GM18508 (cell line): Measurements from ENCODE around the gene NDUFB1.

Experiments
- ATAC-seq: cut with Tn5 transposase; IDR thresholded peaks from one replicate; pipeline ENCODE4 v1.9.1; 2021; ENCODE audit warnings: moderate number of reproducible peaks; ENCODE audit not compliant: insufficient read depth, unreplicated experiment

Gene NDUFB1

DNA sequence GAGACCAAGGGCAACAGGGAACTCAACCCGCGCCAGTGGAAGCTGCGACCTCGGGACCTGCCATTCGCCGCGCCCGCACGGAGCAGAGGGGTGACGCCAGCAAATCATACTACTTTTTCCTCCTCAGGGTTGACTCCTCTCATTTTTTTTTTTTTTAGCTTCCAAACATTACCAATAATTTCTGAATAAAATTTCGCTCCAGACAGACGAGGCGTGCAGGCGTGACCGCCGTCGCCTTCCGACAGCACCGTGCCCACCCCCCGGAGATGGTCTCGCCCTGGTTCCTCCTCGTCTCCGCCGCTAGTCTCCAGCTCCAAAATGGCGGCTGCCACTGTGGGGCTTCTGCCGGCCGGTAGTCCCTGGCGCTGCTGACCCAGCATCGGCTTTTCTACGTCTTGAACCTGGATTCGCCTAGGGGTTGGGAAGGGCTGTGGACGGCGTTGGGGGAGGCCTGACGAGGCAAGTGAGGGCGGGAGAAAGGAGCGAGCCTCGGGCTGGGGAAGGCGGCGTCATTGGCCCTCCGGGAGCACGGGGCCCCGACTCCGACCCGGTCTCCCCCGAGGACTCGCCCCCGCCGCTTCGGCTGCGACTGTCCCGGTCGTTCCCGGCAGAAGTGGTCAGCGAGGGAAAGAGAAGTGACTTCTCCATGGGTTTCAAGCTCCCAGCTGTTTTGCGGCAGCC lies at the start of gene NDUFB1, which contains the start of gene CPSF2:
NDUFB1 (minus strand) TSS at position 37 of the 681 bp plus-strand sequence. CDS start 4,069 bp downstream, outside the sequence.
CPSF2 (plus strand) TSS at position 300 of the 681 bp plus-strand sequence. CDS start 9,016 bp downstream, outside the sequence.
- peak; percentile 52 for ATAC-seq

DNA sequence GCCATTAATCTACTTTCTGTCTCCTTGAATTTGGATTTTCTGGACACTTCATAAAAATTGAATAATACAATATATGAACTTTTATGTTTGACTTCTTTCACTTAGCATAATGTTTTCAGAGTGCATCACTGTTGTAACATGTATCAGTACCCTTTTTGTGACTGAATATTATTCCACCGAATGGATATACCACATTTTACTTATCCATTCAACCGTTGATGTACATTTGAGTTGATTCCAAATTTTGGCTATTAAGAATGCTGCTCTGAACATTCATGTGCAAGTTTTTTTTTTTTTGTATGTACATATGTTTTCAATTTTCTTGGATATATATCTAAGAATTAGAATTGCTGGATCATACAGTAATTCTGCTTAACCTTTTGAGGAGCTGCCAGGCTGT lies 43.5 kb upstream of the NDUFB1 start:
- ATAC-seq = no peak

DNA sequence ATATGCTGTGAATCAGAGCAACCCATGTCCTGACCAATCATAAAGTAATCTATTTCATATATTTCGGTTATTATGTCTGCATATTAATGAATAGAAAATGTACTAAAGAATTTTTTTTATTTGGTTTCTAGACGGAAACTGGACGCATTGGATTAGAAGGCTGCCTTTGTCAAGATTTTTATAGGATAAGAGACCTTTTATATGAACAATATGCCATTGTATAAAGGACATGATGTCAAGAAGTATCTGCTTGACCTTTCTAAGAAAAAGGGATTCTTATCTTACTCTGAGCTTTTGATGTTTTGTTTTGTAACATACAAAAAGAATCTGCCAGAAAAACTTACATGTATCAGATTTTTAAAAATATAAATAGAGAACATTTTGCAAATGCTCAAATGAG lies 40.0 kb upstream of the NDUFB1 start:
- no peak for ATAC-seq

DNA sequence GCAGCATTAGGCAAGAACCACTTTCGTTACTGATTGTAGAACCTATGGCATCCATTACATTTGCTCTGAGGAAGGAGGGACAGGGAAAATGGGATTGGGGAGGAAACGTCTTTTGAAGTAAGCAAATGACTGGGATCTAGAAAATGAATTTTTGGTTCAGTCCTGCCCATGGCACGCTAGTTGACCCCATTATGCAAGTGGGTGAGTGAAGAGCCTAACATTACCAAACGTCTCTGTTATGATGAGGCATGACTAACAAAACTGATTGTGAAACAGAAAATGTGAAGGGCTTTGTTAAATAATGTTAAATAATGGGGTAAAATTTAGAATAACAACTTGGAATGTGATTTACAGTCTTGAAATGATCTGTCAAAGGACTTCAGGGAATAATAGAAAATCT lies 39.1 kb upstream of the NDUFB1 start:
- ATAC-seq = no peak

DNA sequence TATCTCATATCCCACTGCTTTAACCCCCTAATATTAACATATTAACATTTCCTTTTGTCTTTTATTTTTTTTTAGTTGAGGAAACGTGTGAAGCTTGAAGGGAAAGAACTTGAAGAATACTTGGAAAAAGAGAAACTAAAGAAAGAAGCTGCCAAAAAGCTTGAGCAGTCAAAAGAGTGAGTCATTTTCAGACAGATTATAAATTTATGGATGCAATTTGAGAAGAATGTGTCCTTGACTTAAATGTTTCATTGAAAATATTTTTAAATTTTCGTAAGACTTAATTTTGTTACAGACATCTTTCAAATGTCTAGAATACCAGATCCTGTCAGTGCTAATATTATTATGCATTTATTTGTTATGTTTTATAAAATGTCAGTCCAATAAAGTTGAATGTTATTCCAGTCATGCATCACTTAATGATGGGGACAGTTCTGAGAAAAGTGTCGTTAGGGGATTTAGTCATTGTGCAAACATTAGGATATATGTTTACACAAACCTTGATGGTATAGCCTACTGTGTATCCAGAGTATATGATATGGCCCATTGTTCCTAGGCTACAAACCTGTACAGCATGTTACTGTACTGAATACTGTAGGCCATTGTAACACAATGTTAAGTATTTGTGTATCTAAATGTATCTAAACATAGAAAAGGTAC lies 32.9 kb upstream of the NDUFB1 start:
- ATAC-seq = no peak

DNA sequence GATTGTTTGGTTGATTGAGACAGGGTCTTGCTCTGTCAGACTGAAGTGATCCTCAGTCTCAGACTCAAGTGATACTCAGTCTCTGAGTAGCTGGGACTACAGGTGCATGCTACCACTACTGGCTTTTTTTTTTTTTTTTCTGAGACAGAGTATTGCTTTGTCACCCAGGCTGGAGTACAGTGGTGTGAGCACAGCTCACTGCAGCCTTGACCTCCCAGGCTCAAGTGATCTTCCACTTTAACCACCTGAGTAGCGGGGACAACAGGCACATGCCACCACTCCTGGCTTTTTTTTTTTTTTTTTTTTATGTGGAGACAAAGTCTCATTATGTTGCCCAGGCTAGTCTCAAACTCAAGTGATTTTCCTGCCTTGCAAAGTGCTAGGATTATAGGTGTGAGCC lies 32.1 kb upstream of the NDUFB1 start:
- ATAC-seq = no peak

DNA sequence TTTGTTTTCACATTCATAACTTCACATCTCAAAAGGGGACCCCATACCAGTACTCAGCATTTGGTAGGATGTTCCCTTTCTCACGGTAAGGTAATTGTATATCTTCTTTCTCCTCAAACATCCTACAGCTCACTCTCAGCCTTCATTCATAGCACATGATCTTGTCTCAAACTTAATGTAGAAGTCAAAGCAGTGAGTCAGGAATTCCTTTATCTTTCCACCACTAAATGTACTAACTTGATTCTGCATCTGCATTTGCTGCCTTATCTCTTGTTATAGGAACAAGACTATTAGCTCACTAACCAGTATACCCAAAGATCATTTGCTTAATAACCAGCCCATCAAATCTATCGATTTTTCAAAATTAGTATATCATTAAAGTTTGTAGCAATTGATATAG lies 23.2 kb upstream of the NDUFB1 start:
- no peak for ATAC-seq

DNA sequence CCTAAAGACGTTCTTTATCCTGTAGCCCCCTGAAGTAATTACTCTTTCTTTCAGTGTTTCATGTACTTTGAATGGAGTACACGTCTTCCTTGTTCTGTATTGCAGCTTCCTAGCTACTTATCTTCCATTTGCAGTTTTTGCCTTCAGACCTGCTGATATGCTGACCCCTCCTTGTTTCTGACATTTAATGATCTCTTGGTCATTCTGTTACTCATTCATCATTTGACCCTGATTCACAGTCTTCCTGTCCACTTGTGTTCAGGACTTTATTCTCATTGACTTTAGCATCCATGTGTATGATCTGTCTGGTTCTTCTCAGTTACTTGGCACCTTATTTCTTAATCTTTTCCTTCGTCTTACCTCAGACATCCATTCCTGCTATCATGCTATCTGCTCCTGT lies 22.5 kb upstream of the NDUFB1 start:
- ATAC-seq = no peak

DNA sequence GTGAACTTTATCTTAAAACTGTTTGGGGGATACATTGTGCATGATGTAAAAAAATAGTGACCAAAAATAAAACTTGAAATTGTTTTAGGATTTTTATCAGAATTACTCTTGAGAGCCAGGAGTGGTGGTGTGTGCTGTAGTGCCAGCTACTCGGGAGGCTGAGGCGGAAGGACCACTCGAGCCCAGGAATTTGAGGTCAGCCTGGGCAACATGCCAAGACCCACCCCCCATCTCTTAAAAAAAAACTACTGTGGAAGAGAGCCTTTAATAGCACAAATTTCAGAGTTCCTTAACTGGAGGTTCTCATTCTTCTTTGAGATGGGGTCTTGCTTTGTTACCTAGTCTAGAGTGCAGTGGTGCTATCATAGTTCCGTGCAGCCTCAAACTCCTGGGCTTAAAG lies 21.8 kb upstream of the NDUFB1 start:
- no peak for ATAC-seq

DNA sequence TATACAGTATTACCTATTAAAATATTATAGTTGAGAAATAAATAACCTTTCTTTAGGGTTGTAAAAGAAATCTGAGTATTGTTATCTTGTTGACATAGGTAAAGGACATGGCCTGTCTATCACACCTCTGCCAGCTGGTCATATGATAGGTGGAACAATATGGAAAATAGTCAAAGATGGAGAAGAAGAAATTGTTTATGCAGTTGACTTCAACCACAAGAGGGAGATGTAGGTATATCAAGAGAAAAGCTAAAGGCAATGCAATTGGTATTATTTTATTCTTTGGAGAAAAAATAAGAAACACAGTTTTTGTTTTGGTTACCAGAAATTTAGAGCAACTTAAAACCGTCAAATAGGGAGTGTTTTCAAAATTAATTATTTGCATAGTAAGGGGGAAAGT lies 13.8 kb upstream of the NDUFB1 start:
- no peak for ATAC-seq

DNA sequence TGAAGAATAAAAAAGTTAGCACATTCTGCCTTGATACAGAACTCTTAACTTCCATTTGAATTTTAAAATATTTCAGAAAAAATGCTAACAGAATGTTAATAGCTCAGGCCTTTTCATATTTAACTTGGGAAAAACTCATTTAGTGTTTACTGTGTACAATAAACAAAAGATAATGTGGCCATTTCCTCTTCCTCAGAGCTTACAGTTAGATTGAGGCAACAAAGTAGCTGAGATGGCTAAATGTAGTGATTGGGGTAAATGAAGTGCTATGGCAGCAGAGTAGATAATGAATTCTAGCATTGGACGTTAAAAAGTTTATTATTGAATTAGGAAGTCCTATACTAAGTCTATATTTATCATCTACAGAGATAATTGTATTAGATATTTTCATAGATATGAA lies 12.9 kb upstream of the NDUFB1 start:
- ATAC-seq = no peak

DNA sequence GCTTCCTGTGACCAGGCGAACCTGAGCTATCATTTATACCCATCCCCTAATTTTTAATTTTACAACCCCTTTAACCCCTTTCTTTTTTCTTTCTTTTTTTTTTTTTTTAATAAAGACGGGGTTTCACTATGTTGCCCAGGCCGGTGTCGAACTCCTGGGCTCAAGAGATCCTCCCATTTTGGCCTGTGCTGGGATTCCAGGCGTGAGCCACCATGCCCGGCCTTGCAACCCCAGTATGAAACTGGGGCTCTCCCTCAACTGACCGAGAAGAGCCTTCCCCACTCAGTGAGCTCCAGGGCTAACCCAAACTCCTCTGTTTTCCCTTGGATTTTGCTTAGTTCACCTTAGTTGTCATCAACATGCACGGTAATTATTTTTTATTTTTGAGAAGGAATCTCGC lies 1.3 kb upstream of the NDUFB1 start:
- ATAC-seq = no peak

DNA sequence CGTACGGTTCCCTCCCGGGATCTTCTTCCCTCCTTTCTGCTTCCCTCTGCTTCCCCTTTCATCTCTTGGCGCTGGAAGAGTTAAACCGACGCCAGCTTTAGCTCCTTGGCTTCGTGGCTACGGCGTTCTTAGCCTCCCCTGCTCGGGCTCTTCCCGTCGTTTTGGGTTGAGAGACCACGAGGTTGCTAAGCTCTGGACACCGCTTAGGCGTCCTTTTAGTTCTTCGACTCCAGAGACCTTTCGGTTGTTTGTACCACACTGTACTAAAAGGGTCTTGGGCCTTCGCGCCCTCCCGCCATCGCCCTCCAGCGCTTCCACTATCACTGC lies 808 bp upstream of the NDUFB1 start:
- no peak for ATAC-seq

DNA sequence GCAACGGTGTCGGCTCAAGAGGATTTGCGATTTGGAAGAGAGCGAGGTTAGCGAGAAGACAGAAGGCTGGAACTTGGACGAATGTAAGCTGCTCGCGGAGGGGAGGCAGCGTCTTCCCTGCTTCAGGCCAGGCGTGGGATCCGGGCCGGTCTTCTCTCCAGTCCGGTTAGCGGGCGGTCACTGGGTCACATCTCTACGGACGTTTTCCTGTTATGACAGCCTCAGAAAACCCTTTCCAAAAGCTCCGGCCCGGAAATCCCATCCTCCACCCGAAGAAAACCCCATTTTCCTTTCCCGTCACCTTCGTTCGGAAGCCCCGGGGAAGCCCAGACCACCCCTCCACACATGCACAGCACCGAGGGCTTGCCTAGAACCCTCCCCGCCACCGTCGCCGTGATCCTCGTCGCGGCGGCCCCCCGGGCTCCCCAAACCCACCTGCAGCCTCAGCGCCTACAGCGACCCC lies 268 bp downstream of the NDUFB1 start:
- ATAC-seq = no peak

DNA sequence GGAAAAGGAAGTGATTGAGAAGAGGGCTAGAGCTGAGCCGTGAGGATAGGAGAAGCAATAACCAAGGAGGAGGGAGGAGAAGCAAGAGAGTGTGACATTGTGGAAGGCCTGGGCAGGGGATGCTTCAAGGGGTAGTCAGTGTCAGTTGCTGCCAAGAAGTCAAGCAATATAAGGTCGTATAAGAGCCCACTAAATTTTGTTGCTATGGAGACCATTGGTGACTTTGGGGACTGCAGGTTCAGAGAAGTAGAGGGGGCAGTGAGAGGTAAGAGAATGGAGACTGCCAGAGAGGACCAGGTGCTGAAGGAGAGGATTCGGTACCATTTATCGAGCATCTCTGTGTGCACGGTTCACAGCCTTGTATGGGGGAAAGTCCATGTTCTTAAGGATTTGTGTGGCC lies 12.0 kb downstream of the NDUFB1 start:
- ATAC-seq = no peak

DNA sequence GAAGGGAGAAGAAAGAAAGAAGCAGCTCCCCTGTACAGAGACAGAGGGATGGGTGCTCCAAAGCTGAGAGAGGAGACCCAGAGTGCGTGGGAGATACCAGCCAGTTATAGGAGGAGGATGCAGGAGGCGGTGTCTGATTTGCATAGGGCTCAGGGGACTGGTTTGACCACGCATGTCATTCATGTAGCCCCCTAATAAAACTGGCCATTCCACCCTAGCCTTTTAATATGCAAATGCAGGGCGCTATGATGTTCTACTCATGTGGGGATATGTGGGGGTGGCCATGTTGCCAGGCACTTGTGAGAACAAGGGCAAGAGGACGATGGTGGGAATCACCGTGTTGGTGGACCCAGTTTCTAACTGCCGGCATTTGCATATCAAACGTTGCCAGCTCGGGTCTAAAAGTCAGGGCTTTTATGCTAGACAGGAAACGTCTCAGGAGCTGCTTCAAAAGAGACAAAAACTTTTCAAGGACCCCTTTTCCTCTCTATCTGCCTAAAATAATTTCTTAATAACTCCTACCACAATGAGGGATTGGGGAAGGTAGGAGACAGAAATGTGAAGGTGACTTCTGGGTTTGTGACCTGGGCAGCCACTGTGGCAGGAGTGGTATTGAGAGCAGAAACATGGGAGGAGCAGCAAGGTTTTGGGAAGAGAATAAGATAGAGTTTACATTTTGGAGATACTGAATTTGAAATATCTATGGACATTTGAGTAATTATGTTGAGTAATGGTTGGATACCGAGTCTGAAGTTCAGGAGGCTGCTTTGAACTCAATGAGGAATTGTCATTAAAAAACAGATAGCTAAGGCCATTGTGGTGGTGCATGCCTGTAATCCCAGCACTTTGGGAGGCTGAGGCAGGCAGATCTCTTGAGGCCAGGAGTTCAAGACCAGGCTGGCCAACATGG lies 12.9 kb downstream of the NDUFB1 start:
- no peak for ATAC-seq

DNA sequence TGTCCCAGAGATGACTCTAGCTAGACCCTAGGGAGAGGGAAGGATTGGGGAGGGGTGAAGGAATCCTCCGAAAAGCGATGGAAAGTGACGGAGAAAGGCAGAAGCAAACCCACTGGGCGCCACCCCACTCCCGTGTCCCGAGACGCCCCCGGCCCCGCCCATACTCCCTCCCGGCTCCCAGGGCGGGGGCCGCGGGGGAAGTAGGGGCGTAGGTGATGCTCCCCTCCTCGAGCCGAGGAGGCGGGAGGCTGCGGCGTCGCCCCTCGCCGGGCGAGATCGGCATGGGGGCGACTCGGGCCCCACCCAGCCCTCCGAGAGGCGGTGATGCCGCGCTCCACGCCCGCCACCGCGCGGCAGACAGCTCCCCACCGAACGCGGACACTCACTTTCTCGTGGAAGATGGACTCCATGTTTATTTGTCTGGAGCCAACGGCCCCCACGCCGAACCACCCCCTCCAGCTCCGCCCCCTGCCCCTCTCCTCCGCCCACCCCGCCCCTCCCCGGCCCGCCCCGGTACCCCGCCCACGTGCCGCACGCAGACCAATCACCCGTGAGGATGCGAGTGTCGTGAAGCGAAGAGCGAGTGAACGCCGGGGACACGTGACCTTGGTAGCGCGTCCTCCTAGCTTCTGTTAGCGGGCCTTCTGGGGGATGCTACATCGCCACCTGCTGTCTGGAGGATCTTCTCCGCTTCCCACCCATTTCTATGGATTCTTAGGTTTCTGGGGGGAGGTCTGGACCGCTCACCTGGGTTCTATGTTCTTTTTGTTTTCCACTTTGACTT lies 15.2 kb downstream of the NDUFB1 start, which contains the start of gene ATXN3:
ATXN3 (minus strand) TSS at position 440 of the 784 bp plus-strand sequence; CDS start at position 410, 30 bp downstream.
- ATAC-seq = peak; percentile 62

DNA sequence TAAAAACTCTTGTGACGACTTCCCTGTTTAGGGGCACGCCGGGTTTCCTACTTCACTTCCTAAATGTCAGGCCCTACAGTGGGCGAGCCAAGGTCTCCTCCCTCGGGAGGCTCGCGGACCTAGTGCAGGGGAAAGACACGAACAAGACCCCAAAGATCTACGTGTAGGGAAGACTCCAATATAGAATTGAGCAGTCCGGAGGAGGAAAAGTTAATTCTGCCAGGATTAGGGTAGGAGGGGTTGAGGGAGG lies 15.7 kb downstream of the NDUFB1 start:
- no peak for ATAC-seq

DNA sequence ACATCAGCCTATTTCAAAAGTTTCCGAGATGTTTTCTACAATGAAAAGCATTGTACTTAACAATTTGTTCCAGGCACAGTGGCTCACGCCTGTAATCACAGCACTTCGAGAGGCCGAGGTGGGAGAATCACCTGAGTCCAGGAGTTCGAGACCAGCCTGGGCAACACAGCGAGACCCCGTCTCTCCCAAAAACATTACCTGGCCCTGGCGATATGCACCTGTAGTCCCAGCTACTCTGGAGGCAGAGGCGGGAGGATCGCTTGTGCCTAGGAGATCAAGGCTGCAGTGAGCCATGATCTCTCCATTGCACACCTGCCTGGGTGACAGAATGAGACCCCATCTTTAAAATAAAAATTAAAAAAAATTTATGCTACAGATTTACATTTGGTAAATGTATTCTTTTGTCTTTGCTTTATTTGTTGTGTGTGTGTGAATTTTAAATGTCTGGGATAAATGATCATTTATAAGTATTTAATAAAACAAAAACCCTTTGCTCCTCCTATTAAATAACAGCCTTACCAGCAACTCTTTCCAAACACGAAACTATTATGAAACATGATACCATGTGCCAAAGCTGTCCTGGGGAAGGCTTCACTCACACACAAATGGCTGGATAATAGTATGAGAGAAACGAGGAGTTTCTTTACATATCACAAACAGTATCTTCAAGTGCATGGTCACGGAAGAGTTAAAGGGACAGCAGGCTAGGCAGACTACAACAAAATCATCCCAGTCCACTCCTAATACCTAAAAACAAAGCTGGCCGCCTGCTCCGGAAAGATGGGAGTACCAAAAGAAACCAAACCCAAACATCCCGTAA lies 16.2 kb downstream of the NDUFB1 start:
- ATAC-seq = no peak
